HG02870 (cell line): ENCODE measurements around the gene HPS5.

Experiments used
- ATAC-seq: cut with Tn5 transposase; IDR thresholded peaks from one replicate; pipeline ENCODE4 v1.9.1; 2021; ENCODE audit warnings: mild to moderate bottlenecking, moderate library complexity; ENCODE audit not compliant: unreplicated experiment

The HPS5 gene

GRCh38 chr11:18321578-18321968 lies 367 bp downstream of the HPS5 start:
- no peak for ATAC-seq

GRCh38 chr11:18320617-18321016 lies 1.3 kb downstream of the HPS5 start:
- no peak for ATAC-seq

- no peak for ATAC-seq
These were observed 2.0 kb downstream of the HPS5 start for GRCh38 chr11:18319914-18320313.

DNA sequence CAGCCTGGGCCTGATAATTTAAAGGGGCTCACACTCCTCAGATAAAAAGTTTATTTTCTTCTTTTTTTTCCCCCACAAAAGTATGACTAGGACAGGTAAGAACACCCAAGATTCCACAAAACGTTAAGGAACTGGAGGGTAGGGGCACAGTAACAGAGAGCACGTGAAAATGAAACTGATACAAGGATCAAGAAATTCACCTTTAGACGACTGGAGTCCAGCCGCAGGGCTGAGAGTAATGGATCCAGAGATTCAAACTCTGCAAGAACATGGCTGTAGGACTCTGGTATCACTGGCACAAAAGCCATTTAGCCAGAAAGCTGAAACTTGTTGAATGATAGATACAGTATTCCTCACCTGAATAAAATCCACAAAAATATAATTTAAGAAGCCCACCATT lies 4.4 kb downstream of the HPS5 start:
- no peak for ATAC-seq

DNA sequence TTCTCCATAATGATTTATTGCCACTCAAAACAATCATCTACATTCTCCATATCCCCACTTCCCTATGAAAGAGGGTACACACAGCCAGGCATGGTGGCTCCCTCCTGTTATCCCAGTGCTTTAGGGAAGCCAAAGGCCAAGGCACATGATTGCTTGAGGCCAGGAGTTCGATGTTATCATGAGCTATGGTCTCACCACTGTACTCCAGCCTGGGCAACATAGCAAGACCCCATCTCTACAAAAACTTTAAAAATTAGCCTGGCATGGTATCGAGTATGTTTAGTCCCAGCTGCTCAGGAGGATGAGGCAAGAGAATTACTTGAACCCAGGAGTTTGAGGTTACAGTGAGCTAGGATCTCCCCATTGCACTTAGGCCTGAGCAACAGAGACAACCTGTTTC lies 6.0 kb downstream of the HPS5 start:
- no peak for ATAC-seq

DNA sequence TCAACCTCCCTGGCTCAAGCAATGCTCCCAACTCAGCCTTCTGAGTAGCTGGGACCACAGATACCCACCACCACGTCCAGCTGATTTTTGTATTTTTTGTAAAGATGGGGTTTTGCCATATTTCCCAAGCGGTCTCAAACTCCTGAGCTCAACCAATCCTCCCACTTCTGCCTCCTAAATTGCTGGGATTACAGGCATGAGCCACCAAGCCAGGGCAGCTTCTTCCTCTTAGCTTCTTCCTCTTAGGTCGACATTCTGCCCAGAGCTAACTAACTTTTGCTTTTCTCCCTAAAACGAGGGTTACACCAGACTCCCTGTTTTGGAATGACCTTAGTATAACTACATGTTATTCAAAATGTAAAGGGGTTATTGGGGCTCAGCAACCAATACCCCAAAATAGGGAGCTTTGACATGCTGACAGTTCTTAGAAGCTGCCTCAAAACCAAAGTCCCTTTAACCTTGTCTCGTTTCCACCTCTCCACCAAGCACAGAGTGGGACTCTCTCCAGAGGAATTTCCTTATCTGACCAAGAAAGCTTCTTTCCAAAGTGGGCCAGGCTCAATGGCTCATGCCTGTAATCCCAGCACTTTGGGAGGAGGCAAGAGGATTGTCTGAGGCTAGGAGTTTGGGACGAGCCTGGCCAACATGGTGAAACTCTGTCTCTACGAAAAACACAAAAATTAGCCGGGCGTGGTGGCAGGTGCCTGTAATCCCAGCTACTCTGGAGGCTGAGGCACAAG lies 7.0 kb downstream of the HPS5 start:
- ATAC-seq = no peak

- peak; percentile 37 for ATAC-seq
These were observed 7.8 kb downstream of the HPS5 start for GRCh38 chr11:18313965-18314763.

DNA sequence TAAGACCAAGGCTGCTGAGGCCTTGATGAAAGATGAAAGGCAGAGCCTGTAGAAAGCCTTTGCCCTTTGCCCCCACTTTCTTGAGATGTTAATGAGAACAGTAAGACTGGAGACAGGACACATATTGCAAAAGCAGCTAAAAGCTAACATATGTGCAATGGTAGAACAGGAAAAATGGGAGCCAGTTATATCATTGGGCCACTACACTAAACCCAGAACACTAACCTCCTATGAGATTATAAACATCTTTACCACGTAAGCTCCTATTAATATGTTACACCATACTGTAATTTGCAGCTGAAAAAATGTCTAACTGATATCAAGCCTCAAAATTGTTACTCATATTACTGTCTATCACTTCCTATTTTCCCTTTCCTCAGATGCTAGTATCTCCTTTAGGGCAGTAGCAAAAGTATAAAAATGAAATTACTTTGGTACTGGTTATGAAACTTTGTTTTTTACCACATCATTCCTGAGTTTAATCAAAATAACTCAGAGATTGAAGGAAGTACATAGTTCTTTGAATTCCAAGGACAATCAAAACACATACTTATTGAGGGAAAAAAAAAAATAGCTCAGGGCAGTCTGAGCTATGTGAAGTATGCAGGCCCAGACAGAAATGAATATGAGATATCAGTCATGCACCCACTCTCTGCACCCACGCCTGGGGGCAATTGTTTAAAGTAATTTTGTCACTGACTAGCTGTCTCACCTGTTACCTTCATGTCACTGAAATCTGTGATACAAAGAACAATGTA lies 9.1 kb downstream of the HPS5 start:
- no peak for ATAC-seq

- no peak for ATAC-seq
These were observed 9.9 kb downstream of the HPS5 start for GRCh38 chr11:18312012-18312411.

- ATAC-seq = peak; percentile 64
These were observed 11.1 kb downstream of the HPS5 start for GRCh38 chr11:18310800-18311340.

DNA sequence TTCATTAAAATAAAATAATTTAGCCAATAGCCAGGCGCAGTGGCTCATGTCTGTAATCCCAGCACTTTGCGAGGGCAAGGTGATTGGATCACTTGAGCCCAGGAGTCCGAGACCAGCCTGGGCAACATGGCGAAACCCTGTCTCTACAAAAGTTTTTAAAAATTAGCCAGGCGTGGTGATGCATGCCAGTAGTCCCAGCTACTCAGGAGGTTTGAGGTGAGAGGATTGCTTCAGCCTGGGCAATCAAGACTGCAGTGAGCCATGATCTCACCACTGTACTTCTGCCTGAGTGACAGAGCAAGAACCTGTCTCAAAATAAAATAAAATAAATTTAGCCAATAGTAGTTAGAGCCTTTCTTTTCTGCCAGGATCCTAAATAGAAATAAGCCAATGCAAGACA lies 12.2 kb downstream of the HPS5 start:
- ATAC-seq = no peak

DNA sequence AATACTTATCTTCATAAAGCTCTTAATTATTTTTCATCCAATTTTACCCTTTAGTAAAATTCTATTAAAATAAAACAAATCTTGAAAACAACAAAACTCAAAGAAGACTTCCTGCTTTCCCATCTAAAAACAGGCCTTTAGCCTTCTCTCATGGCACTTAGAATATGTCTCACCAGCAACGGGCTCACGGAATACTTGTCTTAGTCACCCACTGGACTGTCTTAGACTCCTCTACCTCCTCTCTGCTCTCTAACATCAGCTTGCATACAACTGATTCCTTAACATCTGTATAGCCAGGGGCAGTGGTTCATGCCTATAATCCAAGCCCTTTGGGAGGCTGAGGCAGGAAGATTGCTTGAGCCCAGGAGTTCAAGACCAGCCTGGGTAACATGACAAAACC lies 13.7 kb downstream of the HPS5 start:
- ATAC-seq = no peak

DNA sequence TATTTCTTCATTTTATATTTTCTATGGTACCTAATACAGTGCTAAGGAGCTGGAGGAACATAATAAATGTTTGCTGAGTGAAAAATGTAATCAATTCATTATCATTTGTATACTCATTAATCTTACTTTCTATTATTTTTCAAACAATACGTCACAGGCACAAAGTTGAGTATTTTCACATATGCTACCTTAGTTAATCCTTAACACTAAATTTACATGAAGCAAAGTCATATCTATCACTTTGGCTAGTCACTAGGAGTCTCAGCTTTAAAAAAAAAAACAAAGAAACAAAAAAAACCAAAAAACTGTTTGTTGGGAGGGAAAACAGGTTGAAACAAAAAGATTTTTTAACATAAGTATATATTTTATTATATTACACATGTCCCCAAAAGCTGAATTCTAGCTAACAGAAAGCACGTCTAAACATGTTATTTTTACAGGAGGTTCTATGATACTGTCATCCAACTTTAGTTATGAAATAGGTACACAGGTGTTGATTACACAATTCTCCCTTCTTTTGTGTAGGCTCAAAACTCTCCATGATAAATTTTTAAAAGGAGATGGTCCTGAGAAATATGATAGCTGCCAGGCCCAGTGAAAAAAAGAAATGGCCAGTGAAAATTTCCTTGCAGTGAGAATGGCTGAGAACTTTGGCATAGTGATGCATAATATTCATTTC lies 14.3 kb downstream of the HPS5 start:
- no peak for ATAC-seq

DNA sequence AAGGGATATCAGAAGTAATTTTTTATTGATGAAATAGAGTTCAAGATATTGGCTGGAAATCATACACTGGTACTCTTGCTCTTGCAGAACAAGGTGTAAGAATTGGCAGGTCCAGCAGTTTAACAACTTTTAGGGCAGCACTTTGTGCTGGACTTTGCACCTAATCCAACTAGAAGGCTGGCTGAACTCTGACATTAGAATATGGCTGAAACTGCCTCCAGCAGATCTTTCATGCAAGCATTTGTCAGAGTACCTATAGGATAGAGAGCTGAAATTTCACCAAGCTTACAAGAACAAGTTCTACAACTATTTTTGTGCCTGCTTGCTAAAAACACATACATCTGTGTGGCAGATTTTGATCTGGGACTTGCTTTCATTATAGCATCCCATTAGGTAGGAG lies 17.2 kb downstream of the HPS5 start:
- no peak for ATAC-seq

GRCh38 chr11:18299721-18300120 lies 22.2 kb downstream of the HPS5 start:
- no peak for ATAC-seq

DNA sequence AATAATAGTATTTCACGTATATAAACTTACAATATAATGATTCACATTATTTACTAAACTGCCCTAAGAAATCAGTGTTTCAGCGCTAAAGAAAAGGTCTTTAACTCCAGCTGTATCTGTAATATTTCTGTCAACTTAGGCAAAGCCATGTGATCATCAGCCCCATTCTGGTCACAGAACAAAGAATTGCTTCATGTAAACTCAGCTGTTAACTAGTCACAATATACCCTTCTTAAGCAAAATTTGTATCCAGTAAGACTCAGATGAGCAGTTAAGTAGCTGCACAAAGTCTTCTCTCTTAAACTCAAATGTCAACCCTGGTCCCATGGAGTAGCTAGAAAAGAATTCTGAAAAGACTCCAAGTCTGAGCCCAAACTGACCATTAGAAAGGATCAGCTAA lies 26.6 kb downstream of the HPS5 start:
- ATAC-seq = no peak

GRCh38 chr11:18294862-18295261 lies 27.1 kb downstream of the HPS5 start:
- ATAC-seq = peak; percentile 99

DNA sequence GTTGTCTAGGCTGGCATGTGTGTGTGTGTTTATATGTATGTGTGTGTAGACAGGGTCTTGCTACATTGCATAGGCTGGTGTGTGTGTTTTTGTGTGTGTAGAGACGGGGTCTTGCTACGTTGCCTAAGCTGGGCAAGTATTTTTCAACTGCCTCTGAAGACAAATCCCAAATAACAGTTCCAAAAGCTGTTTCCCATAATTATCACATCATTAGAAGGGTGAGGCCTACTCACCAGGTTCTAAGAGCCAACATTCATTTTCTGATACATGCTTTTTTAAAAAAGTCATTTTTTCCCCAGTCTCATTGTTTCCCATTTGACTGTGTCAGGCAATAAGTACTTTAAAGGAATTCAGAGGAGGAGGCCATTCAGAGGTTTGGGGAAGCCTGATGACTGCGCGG lies 33.0 kb downstream of the HPS5 start:
- ATAC-seq = no peak

DNA sequence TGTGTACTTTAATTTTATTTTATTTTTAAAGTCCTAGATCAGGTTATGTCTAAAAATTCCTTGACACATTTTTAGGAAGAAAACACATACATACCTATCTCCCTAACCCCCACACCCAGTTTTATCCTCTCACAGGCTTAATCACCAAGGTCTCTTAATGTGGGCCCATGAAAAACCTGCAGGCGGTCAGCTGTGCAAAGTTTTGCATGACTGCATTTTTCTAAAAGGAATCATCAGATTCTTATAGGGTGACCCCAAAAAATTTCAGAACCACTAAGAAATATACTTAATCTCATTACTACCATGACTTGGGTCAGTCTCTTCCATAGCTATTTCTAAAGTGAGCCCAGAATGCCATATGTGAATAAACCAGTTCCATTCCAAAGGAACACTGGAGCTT lies 36.1 kb downstream of the HPS5 start:
- ATAC-seq = no peak

GRCh38 chr11:18282626-18283025 lies 39.3 kb downstream of the HPS5 start:
- ATAC-seq = no peak
